NOMO-1 treated with DMSO at 0.1 percent for 48 hours (cell line): Measurements from ENCODE around the gene PRADC1.
A peak's percentile ranks its signal among the peaks of the same experiment; 100 is the strongest.
"Not testable (repeated sequence)": the region's sequence is repeated elsewhere in the genome, so short reads cannot be mapped to it uniquely, and the experiment has no call there.

Experiments
- DNase-seq: peaks from one replicate; lab custom pipeline; 2025; ENCODE audit not compliant: unreplicated experiment; lab: John Stamatoyannopoulos, UW

Gene PRADC1

GRCh38 chr2:73205611-73206010 is 27.4 kb downstream of the PRADC1 start:
- no peak for DNase-seq

- no peak for DNase-seq
Observed at GRCh38 chr2:73203055-73203681, 29.9 kb downstream of the PRADC1 start.

DNA sequence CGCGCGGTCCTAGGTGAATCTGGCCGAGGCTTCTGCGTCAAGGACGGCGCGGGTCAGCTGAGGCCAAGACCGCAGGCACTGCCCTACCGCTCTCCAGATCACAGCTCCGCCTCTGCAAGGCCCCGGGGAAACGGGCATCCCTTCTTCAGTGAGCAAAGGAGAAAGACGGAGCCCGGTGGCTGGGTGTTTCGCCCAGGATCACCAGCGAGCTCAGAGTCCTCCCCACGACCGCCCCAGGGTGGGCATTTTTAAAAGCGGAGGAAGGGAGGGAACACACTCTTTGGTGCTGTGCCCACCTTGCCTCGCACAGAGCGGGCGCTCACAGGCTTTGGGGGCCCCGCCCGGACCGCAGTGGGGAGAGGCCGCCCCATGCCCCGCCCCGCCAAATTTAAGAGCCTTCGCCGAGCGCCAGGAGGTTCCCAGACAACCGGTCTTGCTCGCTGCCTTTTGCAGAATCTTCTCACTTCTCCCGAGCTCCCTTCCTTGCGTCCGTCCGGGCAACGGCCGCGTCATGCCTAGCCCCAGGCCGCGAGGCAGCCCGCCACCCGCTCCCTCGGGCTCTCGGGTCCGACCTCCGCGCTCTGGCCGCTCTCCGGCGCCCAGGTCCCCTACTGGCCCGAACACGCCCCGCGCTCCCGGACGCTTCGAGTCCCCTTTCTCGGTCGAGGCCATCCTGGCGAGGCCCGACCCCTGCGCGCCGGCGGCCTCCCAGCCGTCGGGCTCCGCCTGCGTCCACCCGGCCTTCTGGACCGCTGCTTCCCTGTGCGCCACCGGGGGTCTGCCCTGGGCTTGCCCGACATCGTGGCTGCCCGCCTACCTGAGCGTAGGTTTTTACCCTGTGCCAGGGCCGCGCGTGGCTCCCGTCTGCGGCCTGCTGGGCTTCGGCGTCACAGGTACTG is 30.6 kb downstream of the PRADC1 start, which contains the start of gene NOTO:
Gene NOTO, plus strand, starts transcription at position 419 of the 899 bp plus-strand sequence. Its CDS starts 93 bp downstream, at position 512.
- peak; percentile 8 for DNase-seq

DNA sequence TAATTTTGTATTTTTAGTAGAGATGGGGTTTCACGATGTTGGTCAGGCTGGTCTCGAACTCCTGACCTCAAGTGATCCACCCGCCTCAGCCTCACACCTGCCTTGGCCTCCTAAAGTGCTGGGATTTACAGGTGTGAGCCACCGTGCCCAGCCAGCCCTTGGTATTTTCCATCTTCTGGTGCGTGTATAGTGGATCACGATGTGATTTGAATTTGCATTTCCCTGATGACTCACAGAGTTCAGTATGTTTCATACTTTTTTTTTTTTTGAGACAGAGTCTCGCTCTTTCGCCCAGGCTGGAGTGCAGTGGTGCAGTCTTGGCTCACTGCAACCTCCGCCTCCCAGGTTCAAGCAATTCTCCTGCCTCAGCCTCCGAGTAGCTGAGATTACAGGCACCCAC is 32.8 kb downstream of the PRADC1 start:
- not testable (repeated sequence) for DNase-seq

DNA sequence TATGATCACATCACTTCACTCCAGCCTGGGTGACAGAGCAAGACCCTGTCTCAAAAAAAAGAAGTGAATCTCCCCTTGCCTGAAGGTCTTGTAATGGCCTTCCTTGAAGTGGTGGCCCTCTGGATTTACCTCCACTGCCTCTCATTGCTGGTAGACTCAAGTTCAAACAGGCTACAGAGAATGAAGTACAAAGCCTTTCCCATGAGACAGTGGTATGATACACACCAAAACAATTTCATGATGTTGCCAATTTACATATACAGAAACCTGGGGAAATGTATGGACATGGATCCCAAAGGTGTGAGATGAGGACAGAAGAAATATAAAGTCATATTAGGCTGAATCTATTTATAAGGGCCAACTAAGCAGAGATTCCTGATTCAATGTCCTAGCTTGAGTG is 35.5 kb downstream of the PRADC1 start:
- no peak for DNase-seq

GRCh38 chr2:73187549-73187948 is 45.5 kb downstream of the PRADC1 start:
- no peak for DNase-seq

DNA sequence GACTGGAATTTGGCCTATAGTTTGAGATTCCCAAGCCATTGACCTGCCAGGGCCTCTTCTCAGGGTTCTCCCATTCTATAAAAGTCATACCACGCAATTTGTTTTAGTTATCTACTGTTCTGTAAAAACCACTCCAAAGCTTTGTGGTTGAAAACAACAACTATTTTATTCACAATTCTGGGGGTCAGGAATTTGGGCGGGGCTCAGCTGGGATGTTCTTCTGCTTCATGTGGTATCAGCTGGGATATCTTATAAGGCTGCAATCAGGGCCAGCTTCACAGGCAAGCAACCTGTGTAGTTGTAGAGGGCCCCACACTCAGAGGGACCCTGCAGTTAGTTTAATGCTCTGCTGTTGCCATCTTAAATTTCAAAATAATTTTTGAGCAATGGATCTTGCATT is 47.1 kb downstream of the PRADC1 start:
- DNase-seq: no peak
